Right ventricle myocardium superior (tissue), 1 donor: ENCODE results near the gene MEGF10. TPM values are rescaled to one million over a fixed set of nuclear protein-coding genes. Genes with fewer than 3 reads are reported as not detected.

Experiments
- ATAC-seq: fragments of 200-7000 bp; cut with Tn5 transposase; one replicate; pipeline ENCODE4 v1.9.1; 2020; ENCODE audit warnings: mild to moderate bottlenecking; ENCODE audit not compliant: poor library complexity
- DNase-seq: peaks from one replicate; pipeline ENCODE4 v3.0.0-alpha.2; 2020
- intact Hi-C: fragments of 100-400 bp; cut with DNase I; formaldehyde crosslinking; loops from one replicate; pipeline ENCODE4 v1.11.2; 2022
- total RNA-seq: library from RNA; stranded (reverse); fragmentation: NEBNext Ultra II Directional; extraction: Animal tissue kit (Norgen Biotek cat#: 25700); gene quantifications from one replicate; pipeline ENCODE4 v1.2.1, GENCODE V29; 2021
- donor health status: DM: no; HTN: yes; CAD: no; lungs with severe emphysema.

Gene MEGF10
- total RNA-seq, 1 donor from 2014 or later = 0.78 TPM

GRCh38 chr5:127446626-127447025 lies 156.0 kb downstream of the MEGF10 start:
- ATAC-seq = no peak
- intact Hi-C loops = no loop called here
- no peak for DNase-seq

- intact Hi-C loops = no loop called here
- DNase-seq (no peak), ATAC-seq (no peak)
Observed at GRCh38 chr5:127447827-127448226, 157.2 kb downstream of the MEGF10 start.

GRCh38 chr5:127450046-127450445 lies 159.4 kb downstream of the MEGF10 start:
- DNase-seq (no peak), ATAC-seq (no peak)
- intact Hi-C loops = no loop called here

GRCh38 chr5:127451096-127451495 lies 160.5 kb downstream of the MEGF10 start:
- intact Hi-C loops = no loop called here
- no peak for ATAC-seq
- no peak for DNase-seq

- intact Hi-C loops = no loop called here
- DNase-seq = no peak
- ATAC-seq = no peak
Observed at GRCh38 chr5:127452626-127453025, 162.0 kb downstream of the MEGF10 start.

GRCh38 chr5:127471211-127471610 lies 180.6 kb downstream of the MEGF10 start:
- DNase-seq = no peak
- intact Hi-C loops = no loop called here
- no peak for ATAC-seq

- ATAC-seq = no peak
- intact Hi-C loops = no loop called here
- DNase-seq = no peak
Observed at GRCh38 chr5:127472700-127473099, 182.1 kb downstream of the MEGF10 start.

- DNase-seq (no peak), ATAC-seq (no peak)
- intact Hi-C loops = no loop called here
Observed at GRCh38 chr5:127486471-127486870, 195.9 kb downstream of the MEGF10 start.

- ATAC-seq = peak; percentile 58
- no peak for DNase-seq
- intact Hi-C loops = loop anchor here (5.0 kb wide), 1 partner anchor 201 kb away; the partner anchor contains the start of gene MEGF10
Observed at GRCh38 chr5:127492854-127493738, 202.5 kb downstream of the MEGF10 start.

GRCh38 chr5:127498548-127498947 lies 208.0 kb downstream of the MEGF10 start:
- ATAC-seq (no peak), DNase-seq (no peak)
- intact Hi-C loops = no loop called here

- DNase-seq = no peak
- intact Hi-C loops = no loop called here
- ATAC-seq = no peak
Observed at GRCh38 chr5:127505905-127506304, 215.3 kb downstream of the MEGF10 start.

GRCh38 chr5:127506616-127507015 lies 216.0 kb downstream of the MEGF10 start:
- intact Hi-C loops = no loop called here
- DNase-seq (no peak), ATAC-seq (no peak)

GRCh38 chr5:127508644-127509373 lies 218.2 kb downstream of the MEGF10 start:
- no peak for DNase-seq
- intact Hi-C loops = no loop called here
- no peak for ATAC-seq

Other genes starting within 250 kb of the MEGF10 start
- 11.1 TPM for gene C5orf63, start 217.3 kb upstream of the MEGF10 start, total RNA-seq
- 17.1 TPM for gene PRRC1, start 226.8 kb downstream of the MEGF10 start, total RNA-seq